IMR-90 (cell line): ENCODE data around the gene NRP2. TPM values are rescaled to one million over a fixed set of nuclear protein-coding genes. Genes with fewer than 3 reads are reported as not detected.

ENCODE experiments used
- ATAC-seq: fragments of 200-7000 bp; cut with Tn5 transposase; 2 replicates; pipeline ENCODE4 v1.9.1; 2020; ENCODE audit warnings: low read depth, mild to moderate bottlenecking, moderate library complexity
- BruUV-seq: library from RNA; stranded (reverse); fragments of 400-500 nt; replicated peaks from 2 replicates; lab custom pipeline; 2021; lab: Mats Ljungman, UMichigan
- CTCF ChIA-PET: fragments of 300-600 bp; formaldehyde crosslinking; extraction: SDS; loops from one replicate; lab custom pipeline; 2021; ENCODE audit warnings: antibody characterized with exemption; lab: Yijun Ruan, JAX
- POLR2A ChIA-PET: fragments of 300-600 bp; sonication (Branson Sonifier 250); formaldehyde crosslinking; loops from one replicate; lab custom pipeline; 2022; ENCODE audit warnings: antibody characterized with exemption; ENCODE audit not compliant: unreplicated experiment; lab: Charles Lee
- DNase-seq: peaks from one replicate; pipeline ENCODE4 v3.0.0; 2013
- H2AFZ ChIP-seq: replicated peaks from 2 replicates; pipeline ENCODE3; 2013; ENCODE audit warnings: low read length, mild to moderate bottlenecking; ENCODE audit not compliant: poor library complexity
- H2AK5ac ChIP-seq: 2 replicates; pipeline ENCODE4 v1.6.1; 2013; ENCODE audit warnings: low read depth, low read length, inconsistent platforms
- H2AK9ac ChIP-seq: replicated peaks from 2 replicates; pipeline ENCODE3; 2013; ENCODE audit warnings: mild to moderate bottlenecking, low read depth, low read length, moderate library complexity; ENCODE audit not compliant: poor library complexity
- H2BK120ac ChIP-seq: 2 replicates; pipeline ENCODE4 v1.6.1; 2013; ENCODE audit warnings: low read depth, low read length, inconsistent platforms
- H2BK15ac ChIP-seq: 3 replicates; pipeline ENCODE4 v1.6.1; 2013; ENCODE audit warnings: low read depth, low read length, inconsistent platforms
- H2BK20ac ChIP-seq: 2 replicates; pipeline ENCODE4 v1.6.1; 2013; ENCODE audit warnings: low read depth, mild to moderate bottlenecking, inconsistent platforms, low read length, moderate library complexity
- H2BK5ac ChIP-seq: 2 replicates; pipeline ENCODE4 v1.6.1; 2013; ENCODE audit warnings: mild to moderate bottlenecking, low read depth, low read length, inconsistent platforms; ENCODE audit not compliant: poor library complexity, severe bottlenecking
- H3K14ac ChIP-seq: replicated peaks from 2 replicates; pipeline ENCODE4 v1.6.1; 2013; ENCODE audit warnings: low read depth, low read length, inconsistent platforms
- H3K18ac ChIP-seq: 2 replicates; pipeline ENCODE4 v1.6.1; 2013; ENCODE audit warnings: low read depth, low read length, control low read depth
- H3K23ac ChIP-seq: 2 replicates; pipeline ENCODE4 v1.6.1; 2013; ENCODE audit warnings: low read depth, low read length, inconsistent platforms
- H3K27ac ChIP-seq: 2 replicates; pipeline ENCODE4 v1.5.1; 2013; ENCODE audit warnings: mild to moderate bottlenecking, control low read depth, low read length; ENCODE audit not compliant: insufficient read depth
- H3K27me3 ChIP-seq: 2 replicates; pipeline ENCODE4 v1.6.1; 2013; ENCODE audit warnings: low read length; ENCODE audit not compliant: control insufficient read depth, insufficient read depth
- H3K36me3 ChIP-seq: 2 replicates; pipeline ENCODE4 v1.6.1; 2013; ENCODE audit warnings: low read length, mixed read lengths; ENCODE audit not compliant: control insufficient read depth, insufficient read depth
- H3K4ac ChIP-seq: 2 replicates; pipeline ENCODE4 v1.6.1; 2013; ENCODE audit warnings: low read depth, low read length, inconsistent platforms
- H3K4me1 ChIP-seq: 2 replicates; pipeline ENCODE4 v1.6.1; 2013; ENCODE audit warnings: low read length, mixed read lengths; ENCODE audit not compliant: control insufficient read depth, insufficient read depth
- H3K4me2 ChIP-seq: 2 replicates; pipeline ENCODE4 v1.6.1; 2013; ENCODE audit warnings: low read depth, mild to moderate bottlenecking, control low read depth, low read length, moderate library complexity
- H3K4me3 ChIP-seq: 2 replicates; pipeline ENCODE4 v1.5.1; 2013; ENCODE audit warnings: low read depth, mild to moderate bottlenecking, control low read depth, low read length, moderate library complexity; ENCODE audit not compliant: insufficient read depth
- H3K56ac ChIP-seq: 2 replicates; pipeline ENCODE4 v1.6.1; 2013; ENCODE audit warnings: low read length, inconsistent platforms; ENCODE audit not compliant: insufficient read depth; ENCODE audit errors: extremely low read depth
- H3K79me1 ChIP-seq, 2 experiments: 2 replicates each; pipeline ENCODE4 v1.6.1; 2013; ENCODE audit warnings: low read length in 2 of 2, inconsistent platforms in 1 of 2, low read depth in 1 of 2
- H3K9ac ChIP-seq: 2 replicates; pipeline ENCODE4 v1.6.1; 2013; ENCODE audit warnings: low read depth, low read length, control low read depth
- H3K9me1 ChIP-seq: 2 replicates; pipeline ENCODE4 v1.6.1; 2013; ENCODE audit warnings: low read length, inconsistent platforms; ENCODE audit not compliant: insufficient read depth
- H3K9me3 ChIP-seq: 2 replicates; pipeline ENCODE4 v1.6.1; 2013; ENCODE audit warnings: low read length; ENCODE audit not compliant: control insufficient read depth, insufficient read depth
- H4K20me1 ChIP-seq: 2 replicates; pipeline ENCODE4 v1.6.1; 2013; ENCODE audit warnings: low read length, inconsistent platforms; ENCODE audit not compliant: insufficient read depth
- H4K5ac ChIP-seq: 2 replicates; pipeline ENCODE4 v1.6.1; 2013; ENCODE audit warnings: mild to moderate bottlenecking, low read depth, low read length, control low read depth
- H4K8ac ChIP-seq, 2 experiments: 2 replicates each; pipeline ENCODE4 v1.6.1; 2013; ENCODE audit warnings: low read depth in 2 of 2, low read length in 2 of 2, control low read depth in 1 of 2, inconsistent platforms in 1 of 2
- H4K91ac ChIP-seq: 2 replicates; pipeline ENCODE4 v1.6.1; 2013; ENCODE audit warnings: low read depth, low read length, inconsistent platforms; ENCODE audit not compliant: insufficient read depth
- BHLHE40 ChIP-seq: fragments of 150-350 bp; IDR thresholded peaks from 2 replicates; pipeline ENCODE4 v1.6.1; 2016; ENCODE audit warnings: mild to moderate bottlenecking, low read depth, low read length
- MAZ ChIP-seq: IDR thresholded peaks from 2 replicates; pipeline ENCODE4 v1.6.1; 2012; ENCODE audit warnings: low read depth, mild to moderate bottlenecking, low read length, improper control_type of control experiment, moderate library complexity, borderline replicate concordance
- WGBS, 2 experiments: methylation state at CpG; one replicate each; pipeline versions ENCODE4 v1.1.5 to v1.1.7; 2013; ENCODE audit warnings: missing lambda C conversion rate in 2 of 2; ENCODE audit not compliant: insufficient read length in 1 of 2; ENCODE audit errors: extremely low coverage in 2 of 2; 5-methylcytosine and 5-hydroxymethylcytosine counted together
- dilution Hi-C: fragments of 300-500 bp; cut with HindIII; formaldehyde crosslinking; loops from one replicate; pipeline ENCODE4 v1.14.3; 2018; ENCODE audit warnings: low sequenced_read_pairs; ENCODE audit not compliant: unreplicated experiment
- in situ Hi-C: fragments of 300-500 bp; cut with MboI; formaldehyde crosslinking; loops from 3 replicates; pipeline ENCODE4 v1.14.3; 2019; ENCODE audit warnings: low sequenced_read_pairs, inconsistent platforms, mixed read lengths
- intact Hi-C: fragments of 100-400 bp; cut with micrococcal nuclease; formaldehyde crosslinking; loops from 2 replicates; pipeline ENCODE4 v1.10.0; 2022
- polyA plus RNA-seq, 3 experiments: library from polyadenylated mRNA; depleted of rRNA; stranded (reverse); fragments of >200 nt; gene quantifications; 2 replicates each; pipeline ENCODE4 v1.2.3, GENCODE V29; 2012; ENCODE audit warnings: low replicate concordance in 1 of 3
- total RNA-seq: library from RNA; depleted of rRNA; stranded (reverse); fragments of >200 nt; gene quantifications from 2 replicates; pipeline ENCODE4 v1.2.3, GENCODE V29; 2012
- TF ChIP-seq, protein P1 (sequence below): conservative IDR thresholded peaks from 2 replicates; pipeline ENCODE4 v1.5.1; 2012; ENCODE audit warnings: mild to moderate bottlenecking, low read depth, low read length, improper control_type of control experiment

Gene NRP2
- total and polyA plus RNA-seq, 2 of the 4 experiments (the other 2 are of a cell fraction) = 46.4 to 51.3 TPM

DNA sequence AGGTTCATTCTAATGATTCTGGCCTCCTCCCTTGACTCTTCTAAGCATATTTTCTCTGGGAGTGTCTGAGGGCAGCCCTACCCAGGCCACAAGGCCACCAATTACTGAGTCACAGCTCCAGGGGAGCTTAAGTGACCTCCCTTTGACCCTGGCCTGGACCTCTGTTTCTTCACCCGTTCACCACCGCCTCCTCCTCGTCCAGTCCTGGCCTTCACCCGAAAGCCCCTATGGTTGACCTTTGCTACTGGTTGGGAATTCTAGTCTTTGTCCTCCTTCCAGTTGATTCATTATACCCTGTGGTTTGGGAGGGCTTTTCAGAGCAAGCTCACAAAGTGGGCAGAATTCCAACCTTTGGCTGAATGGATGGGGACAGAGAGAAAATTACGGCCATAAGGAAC is 72.6 kb downstream of the NRP2 start:
- DNase-seq (peak; percentile 30), ATAC-seq (peak; percentile 8; the same call in 1 of the 2 replicates)
- Histone ChIP-seq H3K9me1 (peaks cover 11% of the 10 kb centered on the region), H3K27ac (no peak overlapping the region; the same call in 1 of the 2 replicates), H3K36me3 (peaks cover 40% of the 10 kb centered on the region), H3K9ac (no peak overlapping the region), H3K4me3 (no peak overlapping the region), H4K8ac (no peak overlapping the region; a peak in 2 of 4 replicates), H3K23ac (no peak overlapping the region), H2BK120ac (no peak overlapping the region), H4K5ac (no peak overlapping the region), H3K9me3 (no peaks in the 10 kb centered on the region), H2BK20ac (no peak overlapping the region), H3K14ac (no peak overlapping the region), H3K79me1 (0 out of 4 replicates have a peak, but pooled peaks cover 0 to 3% of the 10 kb centered on the region in 2 experiments), H4K20me1 (no peaks in the 10 kb centered on the region; the same call in 1 of the 2 replicates), H3K4me2 (no peak overlapping the region), H3K4ac (no peak overlapping the region), H2BK15ac (no peak overlapping the region), H3K56ac (no peak overlapping the region), H2AK9ac (peak overlapping the region; percentile 26), H2BK5ac (peak overlapping the region; percentile 6), H4K91ac (no peak overlapping the region; the same call in 1 of the 2 replicates), H3K18ac (no peak overlapping the region), H3K27me3 (no peaks in the 10 kb centered on the region), H2AFZ (no peak overlapping the region), H2AK5ac (no peak overlapping the region), H3K4me1 (peaks cover 29% of the 10 kb centered on the region)
- intact Hi-C loops (no loop called here), in situ Hi-C loops (loop anchor here (5.0 kb wide), 1 partner anchor 68 kb away; no protein-coding TSS in a partner anchor), dilution Hi-C loops (no loop called here)
- no CpG with 5 or more reads among the region's 5 CpGs for WGBS, 2 experiments
- no TSS peak for BruUV-seq
- TF ChIP-seq BHLHE40 (no peak), MAZ (no peak)
- TF ChIP-seq, protein P1, sequence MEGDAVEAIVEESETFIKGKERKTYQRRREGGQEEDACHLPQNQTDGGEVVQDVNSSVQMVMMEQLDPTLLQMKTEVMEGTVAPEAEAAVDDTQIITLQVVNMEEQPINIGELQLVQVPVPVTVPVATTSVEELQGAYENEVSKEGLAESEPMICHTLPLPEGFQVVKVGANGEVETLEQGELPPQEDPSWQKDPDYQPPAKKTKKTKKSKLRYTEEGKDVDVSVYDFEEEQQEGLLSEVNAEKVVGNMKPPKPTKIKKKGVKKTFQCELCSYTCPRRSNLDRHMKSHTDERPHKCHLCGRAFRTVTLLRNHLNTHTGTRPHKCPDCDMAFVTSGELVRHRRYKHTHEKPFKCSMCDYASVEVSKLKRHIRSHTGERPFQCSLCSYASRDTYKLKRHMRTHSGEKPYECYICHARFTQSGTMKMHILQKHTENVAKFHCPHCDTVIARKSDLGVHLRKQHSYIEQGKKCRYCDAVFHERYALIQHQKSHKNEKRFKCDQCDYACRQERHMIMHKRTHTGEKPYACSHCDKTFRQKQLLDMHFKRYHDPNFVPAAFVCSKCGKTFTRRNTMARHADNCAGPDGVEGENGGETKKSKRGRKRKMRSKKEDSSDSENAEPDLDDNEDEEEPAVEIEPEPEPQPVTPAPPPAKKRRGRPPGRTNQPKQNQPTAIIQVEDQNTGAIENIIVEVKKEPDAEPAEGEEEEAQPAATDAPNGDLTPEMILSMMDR = no peak
- ChIA-PET POLR2A (no interaction called here), CTCF (interaction anchor here (0.9 kb wide), 1 partner anchor 23 kb away, joined by 4 read pairs; no protein-coding TSS in a partner anchor)
